Mammary epithelial cell (primary cell): ENCODE results near the gene HIVEP3.

Experiments used
- EZH2 ChIP-seq: IDR thresholded peaks from 2 replicates; pipeline ENCODE4 v1.6.1; 2012; ENCODE audit warnings: low read length, inconsistent platforms, borderline replicate concordance
- TF ChIP-seq, protein P1 (sequence below), 2 donors: IDR thresholded peaks in 1 of 2; conservative IDR thresholded peaks in 1 of 2; 2 replicates each; pipeline ENCODE4 v1.5.1; 2011 to 2012; ENCODE audit warnings: inconsistent platforms in 2 of 2, low read length in 2 of 2, mild to moderate bottlenecking in 2 of 2, control low read depth in 1 of 2, low read depth in 1 of 2; ENCODE audit not compliant: insufficient read depth in 1 of 2; ENCODE audit errors: extremely low read depth in 1 of 2

DNA sequence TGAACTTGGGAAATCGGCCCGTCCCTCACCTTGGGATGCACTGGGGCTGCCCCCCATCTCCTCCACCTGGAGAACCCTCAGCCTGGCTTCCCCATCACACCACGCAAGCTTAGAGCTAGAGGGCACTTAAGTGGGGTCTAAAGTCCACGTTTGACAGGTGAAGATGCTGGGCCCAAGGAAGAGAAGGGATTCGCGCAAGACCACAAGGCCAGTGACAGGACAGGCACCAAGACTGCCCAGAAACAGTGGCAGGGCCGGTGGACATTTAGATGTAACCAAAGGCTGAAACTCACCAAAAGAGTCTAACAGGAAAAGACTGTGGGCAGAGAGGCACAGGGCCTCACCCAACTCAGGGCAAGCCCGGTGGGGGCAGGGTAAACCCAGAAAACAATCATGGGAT lies 303.4 kb downstream of the HIVEP3 start:
- TF ChIP-seq EZH2, result no peak
- TF ChIP-seq, protein P1, sequence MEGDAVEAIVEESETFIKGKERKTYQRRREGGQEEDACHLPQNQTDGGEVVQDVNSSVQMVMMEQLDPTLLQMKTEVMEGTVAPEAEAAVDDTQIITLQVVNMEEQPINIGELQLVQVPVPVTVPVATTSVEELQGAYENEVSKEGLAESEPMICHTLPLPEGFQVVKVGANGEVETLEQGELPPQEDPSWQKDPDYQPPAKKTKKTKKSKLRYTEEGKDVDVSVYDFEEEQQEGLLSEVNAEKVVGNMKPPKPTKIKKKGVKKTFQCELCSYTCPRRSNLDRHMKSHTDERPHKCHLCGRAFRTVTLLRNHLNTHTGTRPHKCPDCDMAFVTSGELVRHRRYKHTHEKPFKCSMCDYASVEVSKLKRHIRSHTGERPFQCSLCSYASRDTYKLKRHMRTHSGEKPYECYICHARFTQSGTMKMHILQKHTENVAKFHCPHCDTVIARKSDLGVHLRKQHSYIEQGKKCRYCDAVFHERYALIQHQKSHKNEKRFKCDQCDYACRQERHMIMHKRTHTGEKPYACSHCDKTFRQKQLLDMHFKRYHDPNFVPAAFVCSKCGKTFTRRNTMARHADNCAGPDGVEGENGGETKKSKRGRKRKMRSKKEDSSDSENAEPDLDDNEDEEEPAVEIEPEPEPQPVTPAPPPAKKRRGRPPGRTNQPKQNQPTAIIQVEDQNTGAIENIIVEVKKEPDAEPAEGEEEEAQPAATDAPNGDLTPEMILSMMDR (conservative IDR thresholded peaks at IDR 0.05 in 1 of 2, IDR thresholded peaks at IDR 0.05 in 1 of 2; ENCODE audit: extremely low read depth in 1 of 2, insufficient read depth in 1 of 2, low read depth in 1 of 2, low read length in 2 of 2), result no peak
